Body of pancreas (tissue), 4 donors: Measurements from ENCODE around the gene GPR35.

ENCODE experiments used
- POLR2A ChIP-seq, 3 donors: fragments of 450-650 bp; IDR thresholded peaks; one replicate each; pipeline ENCODE4 v1.6.1; 2016; ENCODE audit warnings: antibody characterized with exemption in 3 of 3, mild to moderate bottlenecking in 2 of 3
- TF ChIP-seq, protein P1 (sequence below), 7 experiments: fragments of 450-650 bp in 4 of 7; fragments of 200-600 bp in 3 of 7; sonication (generic) in 3 of 7; IDR thresholded peaks; one replicate each; pipeline ENCODE4 v1.5.1; 2016 to 2019; ENCODE audit warnings: antibody characterized with exemption in 7 of 7

- TF ChIP-seq, protein P1, sequence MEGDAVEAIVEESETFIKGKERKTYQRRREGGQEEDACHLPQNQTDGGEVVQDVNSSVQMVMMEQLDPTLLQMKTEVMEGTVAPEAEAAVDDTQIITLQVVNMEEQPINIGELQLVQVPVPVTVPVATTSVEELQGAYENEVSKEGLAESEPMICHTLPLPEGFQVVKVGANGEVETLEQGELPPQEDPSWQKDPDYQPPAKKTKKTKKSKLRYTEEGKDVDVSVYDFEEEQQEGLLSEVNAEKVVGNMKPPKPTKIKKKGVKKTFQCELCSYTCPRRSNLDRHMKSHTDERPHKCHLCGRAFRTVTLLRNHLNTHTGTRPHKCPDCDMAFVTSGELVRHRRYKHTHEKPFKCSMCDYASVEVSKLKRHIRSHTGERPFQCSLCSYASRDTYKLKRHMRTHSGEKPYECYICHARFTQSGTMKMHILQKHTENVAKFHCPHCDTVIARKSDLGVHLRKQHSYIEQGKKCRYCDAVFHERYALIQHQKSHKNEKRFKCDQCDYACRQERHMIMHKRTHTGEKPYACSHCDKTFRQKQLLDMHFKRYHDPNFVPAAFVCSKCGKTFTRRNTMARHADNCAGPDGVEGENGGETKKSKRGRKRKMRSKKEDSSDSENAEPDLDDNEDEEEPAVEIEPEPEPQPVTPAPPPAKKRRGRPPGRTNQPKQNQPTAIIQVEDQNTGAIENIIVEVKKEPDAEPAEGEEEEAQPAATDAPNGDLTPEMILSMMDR (IDR thresholded peaks at IDR 0.05), result no peak
- TF ChIP-seq POLR2A (IDR thresholded peaks at IDR 0.05), result no peak
Measured at GRCh38 chr2:240623531-240624010, 1.7 kb upstream of the GPR35 start.
